OCI-LY7 (cell line): ENCODE measurements around the gene OR2V1. TPM values are rescaled to one million over a fixed set of nuclear protein-coding genes. Genes with fewer than 3 reads are reported as not detected.

Experiments
- BruUV-seq: library from RNA; stranded (reverse); fragments of 400-500 nt; replicated peaks from 2 replicates; lab custom pipeline; 2021; lab: Mats Ljungman, UMichigan
- CTCF ChIA-PET: fragments of 300-600 bp; sonication (Branson Sonifier 250); formaldehyde crosslinking; loops from one replicate; lab custom pipeline; 2022; ENCODE audit warnings: antibody characterized with exemption; ENCODE audit not compliant: unreplicated experiment; lab: Charles Lee
- POLR2A ChIA-PET: fragments of 300-600 bp; sonication (Branson Sonifier 250); formaldehyde crosslinking; loops from one replicate; lab custom pipeline; 2022; ENCODE audit warnings: antibody characterized with exemption; lab: Charles Lee
- DNase-seq: peaks from one replicate; pipeline ENCODE4 v3.0.0-alpha.2; 2015; ENCODE audit warnings: low spot score
- H2AFZ ChIP-seq: fragments of 200-600 bp; sonication (generic), shearing (Covaris generic); 2 replicates; pipeline ENCODE4 v1.6.1; 2014; ENCODE audit warnings: mild to moderate bottlenecking, antibody characterized with exemption, low read length, moderate library complexity
- H3K27ac ChIP-seq: fragments of 200-600 bp; sonication (generic); 2 replicates; pipeline ENCODE4 v1.5.1; 2014; ENCODE audit warnings: mixed run types, low read depth, mild to moderate bottlenecking, moderate library complexity, low read length, inconsistent platforms; ENCODE audit not compliant: poor library complexity, severe bottlenecking
- H3K36me3 ChIP-seq: fragments of 200-600 bp; sonication (generic); 2 replicates; pipeline ENCODE4 v1.6.1; 2014; ENCODE audit warnings: mild to moderate bottlenecking, antibody characterized with exemption, low read length, moderate library complexity, mixed read lengths; ENCODE audit not compliant: insufficient read depth
- H3K4me1 ChIP-seq: fragments of 200-600 bp; sonication (generic); 2 replicates; pipeline ENCODE4 v1.5.1; 2014; ENCODE audit warnings: mild to moderate bottlenecking, low read length; ENCODE audit not compliant: insufficient read depth, poor library complexity, severe bottlenecking
- H3K4me2 ChIP-seq: fragments of 200-600 bp; sonication (generic); 2 replicates; pipeline ENCODE4 v1.6.1; 2014; ENCODE audit warnings: mild to moderate bottlenecking, low read length
- H3K4me3 ChIP-seq: fragments of 200-600 bp; sonication (generic); 2 replicates; pipeline ENCODE4 v1.5.1; 2014; ENCODE audit warnings: mild to moderate bottlenecking, low read depth, low read length; ENCODE audit not compliant: poor library complexity, severe bottlenecking
- H3K79me2 ChIP-seq: fragments of 200-600 bp; sonication (generic); 2 replicates; pipeline ENCODE4 v1.6.1; 2016; ENCODE audit warnings: low read depth, mild to moderate bottlenecking, low read length, moderate library complexity, mixed read lengths; ENCODE audit not compliant: insufficient read depth
- H3K9me2 ChIP-seq: fragments of 200-600 bp; sonication (generic); 2 replicates; pipeline ENCODE4 v1.6.1; 2016; ENCODE audit warnings: mild to moderate bottlenecking, low read length, mixed read lengths; ENCODE audit not compliant: insufficient read depth
- H3K9me3 ChIP-seq: fragments of 200-600 bp; sonication (generic); 2 replicates; pipeline ENCODE4 v1.6.1; 2014; ENCODE audit warnings: mild to moderate bottlenecking, mixed run types, low read length, mixed read lengths
- H4K20me1 ChIP-seq: fragments of 200-600 bp; sonication (generic); 2 replicates; pipeline ENCODE4 v1.6.1; 2014; ENCODE audit warnings: mild to moderate bottlenecking, antibody characterized with exemption, low read length, moderate library complexity, mixed read lengths; ENCODE audit not compliant: insufficient read depth
- CTCF ChIP-seq: fragments of 200-600 bp; sonication (generic); conservative IDR thresholded peaks from 2 replicates; pipeline ENCODE4 v1.5.1; 2014; ENCODE audit warnings: mild to moderate bottlenecking, antibody characterized with exemption, low read length, moderate library complexity, mixed read lengths
- EZH2phosphoT487 ChIP-seq: fragments of 200-600 bp; sonication (generic); IDR thresholded peaks from 2 replicates; pipeline ENCODE4 v1.6.1; 2018; ENCODE audit warnings: low read depth, borderline replicate concordance, mild to moderate bottlenecking, mixed run types, antibody characterized with exemption, low read length, moderate library complexity, mixed read lengths
- intact Hi-C: fragments of 100-400 bp; cut with micrococcal nuclease; formaldehyde crosslinking; loops from one replicate; pipeline ENCODE4 v1.10.0; 2022; ENCODE audit not compliant: unreplicated experiment
- total RNA-seq, 2 experiments: library from RNA; depleted of rRNA in 1 of 2; stranded (reverse); fragments of >200 nt in 1 of 2; shearing (Covaris generic) in 1 of 2; gene quantifications; 2 replicates each; pipeline ENCODE4 v1.2.3, GENCODE V29; 2014 to 2022

Gene OR2V1
- total RNA-seq, 2 experiments from 2014 or later = not detected

GRCh38 chr5:181171782-181172181 lies 40.8 kb upstream of the OR2V1 start:
- Histone ChIP-seq H3K4me3 (peak overlapping the region; percentile 74), H3K36me3 (no peaks in the 10 kb centered on the region), H3K27ac (peak overlapping the region; percentile 88), H3K9me3 (no peaks in the 10 kb centered on the region), H3K79me2 (peaks cover 13% of the 10 kb centered on the region; the same call in 1 of the 2 replicates), H2AFZ (no peak overlapping the region; the same call in 1 of the 2 replicates), H3K9me2 (no peaks in the 10 kb centered on the region), H4K20me1 (no peaks in the 10 kb centered on the region), H3K4me1 (peaks cover 58% of the 10 kb centered on the region), H3K4me2 (peak overlapping the region; percentile 93)
- DNase-seq = peak; percentile 35
- POLR2A ChIA-PET = interaction anchor here (0.6 to 2.6 kb wide), 10 partner anchors 8 to 391 kb away, joined by 3 to 11 read pairs (median 4); no protein-coding TSS in a partner anchor
- no peak for TF ChIP-seq CTCF
- CTCF ChIA-PET = interaction anchor here (0.7 to 2.0 kb wide), 3 partner anchors 11 to 321 kb away, joined by 3 to 6 read pairs (median 4); no protein-coding TSS in a partner anchor
- no TSS peak for BruUV-seq
- intact Hi-C loops = loop anchor here (2.0 to 5.0 kb wide), 6 partner anchors 13 to 369 kb away; partner anchors contain the start of genes MGAT1, TRIM41 and ZFP62

- no peaks in the 10 kb centered on the region for H4K20me1 ChIP-seq
- CTCF ChIA-PET = interaction anchor here (0.9 to 1.3 kb wide), 2 partner anchors 18 to 53 kb away, joined by 3 read pairs; no protein-coding TSS in a partner anchor
- H3K4me3 ChIP-seq = peak overlapping the region; percentile 74
- BruUV-seq = no TSS peak
- no peak for TF ChIP-seq EZH2phosphoT487
- TF ChIP-seq CTCF = no peak
- peak overlapping the region; percentile 93 for H3K4me2 ChIP-seq
- intact Hi-C loops = loop anchor here (5.0 kb wide), 2 partner anchors 354 to 369 kb away; partner anchors contain the start of gene MGAT1
- no peaks in the 10 kb centered on the region for H3K36me3 ChIP-seq
- peaks cover 13% of the 10 kb centered on the region; the same call in 1 of the 2 replicates for H3K79me2 ChIP-seq
- H3K4me1 ChIP-seq = peaks cover 63% of the 10 kb centered on the region
- no peak for DNase-seq
- H3K9me2 ChIP-seq = no peaks in the 10 kb centered on the region
- H2AFZ ChIP-seq = no peak overlapping the region
- H3K9me3 ChIP-seq = no peaks in the 10 kb centered on the region
- no peak overlapping the region for H3K27ac ChIP-seq
- POLR2A ChIA-PET = interaction anchor here (0.5 to 2.4 kb wide), 6 partner anchors 21 to 390 kb away, joined by 3 to 9 read pairs (median 4); no protein-coding TSS in a partner anchor
Observed at GRCh38 chr5:181170996-181171395, 40.0 kb upstream of the OR2V1 start.
